NCI-H2227 (cell line): ENCODE data around the gene DCAF17.
"Not testable (repeated sequence)": the region's sequence is repeated elsewhere in the genome, so short reads cannot be mapped to it uniquely, and the experiment has no call there.

Experiments
- DNase-seq: peaks from one replicate; lab custom pipeline; 2025; ENCODE audit not compliant: unreplicated experiment; lab: John Stamatoyannopoulos, UW

Gene DCAF17

DNA sequence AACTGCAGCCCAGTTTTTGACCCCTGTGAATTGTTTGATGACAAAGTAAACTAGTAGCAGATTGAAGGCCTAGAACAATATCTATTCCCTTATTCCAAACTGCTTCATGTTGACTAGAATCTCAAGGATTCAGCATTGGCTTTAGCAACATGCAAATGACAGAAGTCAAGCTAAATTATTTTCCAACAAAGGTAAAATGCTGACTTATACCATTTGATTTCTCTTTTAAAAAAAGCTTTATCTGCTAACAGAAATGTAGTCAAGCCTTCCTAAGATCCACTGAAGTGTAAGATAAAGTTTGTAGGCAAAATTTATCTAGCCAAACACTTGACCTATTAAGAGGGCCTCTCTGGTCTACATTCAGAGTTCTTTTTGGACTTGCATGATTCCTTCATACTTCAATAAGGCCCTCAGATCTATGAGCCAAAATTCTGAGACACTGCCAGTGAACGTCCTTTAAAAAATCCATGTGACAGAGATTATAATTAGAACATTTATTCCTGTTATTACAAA lies 78.7 kb downstream of the DCAF17 start:
- DNase-seq, result no peak

DNA sequence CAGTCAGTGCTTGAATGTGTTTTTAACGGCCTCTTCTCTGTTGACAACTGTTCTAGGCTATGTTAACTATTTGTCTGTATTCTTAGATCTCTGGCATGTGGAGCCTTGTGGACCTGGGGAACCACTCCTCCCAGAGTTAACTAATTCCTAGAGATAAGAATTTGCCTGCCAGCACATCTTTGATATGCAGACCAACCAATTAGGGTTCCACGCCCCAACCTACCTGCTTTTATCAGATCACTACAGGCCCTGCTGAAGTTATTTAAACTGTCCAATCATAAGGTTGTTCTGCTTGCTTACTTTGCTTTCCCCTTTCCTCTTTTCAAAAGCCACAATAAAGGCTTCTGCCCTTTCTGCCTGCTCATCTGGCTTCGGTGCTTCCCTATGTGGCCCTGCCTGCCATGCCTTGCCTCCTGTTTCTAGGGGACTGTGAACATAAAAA lies 79.7 kb downstream of the DCAF17 start:
- no peak for DNase-seq

DNA sequence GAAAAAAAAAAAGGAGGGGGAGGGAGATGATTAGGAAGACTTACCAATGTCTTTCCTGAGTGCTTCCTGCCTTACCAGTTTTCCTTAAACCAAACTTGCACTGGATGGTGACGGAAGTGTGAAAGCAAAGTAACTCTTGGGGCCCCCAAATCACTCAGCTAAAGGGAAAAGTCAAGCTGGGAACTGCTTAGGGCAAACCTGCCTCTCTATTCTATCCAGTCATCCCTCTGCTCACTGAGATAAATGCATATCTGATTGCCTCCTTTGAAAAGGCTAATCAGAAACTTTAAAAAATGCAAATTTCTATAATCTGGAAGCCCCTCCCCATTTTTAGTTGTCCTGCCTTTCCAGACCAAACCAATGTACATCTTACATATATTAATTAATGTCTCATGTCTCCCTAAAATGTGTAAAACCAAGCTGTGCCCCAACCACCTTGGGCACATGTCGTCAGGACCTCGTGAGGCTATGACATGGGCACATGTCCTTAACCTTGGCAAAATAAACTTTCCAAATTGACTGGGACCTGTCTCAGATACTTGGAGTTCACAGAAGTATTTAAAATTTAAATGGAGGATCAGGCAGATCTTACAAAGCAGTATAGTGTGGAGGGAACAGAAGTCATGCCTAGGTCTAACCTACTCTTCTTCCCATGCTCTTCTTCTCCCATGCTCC lies 81.0 kb downstream of the DCAF17 start:
- DNase-seq, result no peak

DNA sequence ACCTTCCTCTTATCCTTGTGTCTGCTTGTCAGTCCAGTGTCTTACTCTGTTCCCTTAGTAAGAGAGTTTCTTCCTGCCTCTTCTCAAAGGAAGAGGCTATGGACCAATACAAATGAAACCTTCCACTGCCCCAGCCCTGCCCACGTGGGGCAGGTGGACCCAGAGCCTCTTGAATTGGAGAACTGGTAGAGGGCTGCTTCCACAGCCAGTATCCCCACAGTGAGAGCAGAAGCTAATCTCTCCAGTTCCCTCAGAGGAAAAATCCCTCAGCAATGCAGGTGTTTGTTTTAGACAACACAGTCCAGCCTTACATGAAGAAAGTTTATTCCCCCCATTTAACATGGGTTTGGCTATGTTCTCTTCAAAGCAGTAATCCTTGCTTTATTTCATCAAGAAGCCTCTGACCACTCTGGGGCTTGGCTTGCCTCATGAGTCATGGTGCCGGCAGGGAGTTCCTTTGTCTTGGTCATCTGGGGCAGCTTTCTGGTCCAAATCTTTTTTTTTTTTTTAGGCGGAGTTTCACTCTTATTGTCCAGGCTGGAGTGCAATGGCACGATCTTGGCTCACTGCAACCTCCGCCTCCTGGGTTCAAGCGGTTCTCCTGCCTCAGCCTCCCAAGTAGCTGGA lies 81.8 kb downstream of the DCAF17 start:
- DNase-seq, result no peak

DNA sequence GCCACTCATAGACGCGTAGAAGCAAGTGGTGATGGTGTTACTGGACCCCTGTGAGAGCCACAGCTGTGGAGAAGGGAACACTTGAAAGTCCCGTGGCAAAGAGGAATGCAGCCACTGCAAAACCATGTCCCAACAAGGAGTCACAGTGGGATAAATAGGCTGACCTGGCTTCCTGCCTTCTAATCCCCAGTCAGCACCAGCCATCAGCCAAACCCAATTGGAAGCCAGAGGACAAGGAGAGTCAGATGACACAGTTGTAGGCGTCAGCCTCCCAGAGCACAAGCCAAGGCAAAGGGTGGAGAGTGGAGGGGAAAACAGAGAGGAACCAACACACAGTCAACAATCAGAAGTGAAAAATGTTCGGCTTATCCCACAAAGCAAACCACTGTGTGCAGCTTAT lies 82.8 kb downstream of the DCAF17 start:
- no peak for DNase-seq

DNA sequence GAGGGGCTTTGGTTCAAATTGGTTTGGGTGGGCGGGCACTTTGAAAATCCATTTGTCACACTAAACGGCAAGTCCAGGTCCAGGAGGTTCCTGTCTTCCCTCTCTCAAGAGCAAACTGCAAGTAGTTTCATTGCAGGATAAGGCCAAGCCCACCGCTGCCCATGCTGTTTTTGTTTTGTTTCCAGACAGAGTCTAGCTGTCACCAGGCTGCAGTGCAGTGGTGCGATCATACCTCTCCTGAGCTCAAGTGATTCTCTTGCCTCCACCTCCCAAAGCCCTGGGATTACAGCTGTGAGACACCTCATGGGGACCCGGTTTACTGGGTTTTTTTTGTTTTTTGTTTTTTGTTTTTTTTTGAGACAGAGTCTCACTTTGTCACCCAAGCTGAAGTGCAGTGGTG lies 86.4 kb downstream of the DCAF17 start:
- DNase-seq, result no peak

DNA sequence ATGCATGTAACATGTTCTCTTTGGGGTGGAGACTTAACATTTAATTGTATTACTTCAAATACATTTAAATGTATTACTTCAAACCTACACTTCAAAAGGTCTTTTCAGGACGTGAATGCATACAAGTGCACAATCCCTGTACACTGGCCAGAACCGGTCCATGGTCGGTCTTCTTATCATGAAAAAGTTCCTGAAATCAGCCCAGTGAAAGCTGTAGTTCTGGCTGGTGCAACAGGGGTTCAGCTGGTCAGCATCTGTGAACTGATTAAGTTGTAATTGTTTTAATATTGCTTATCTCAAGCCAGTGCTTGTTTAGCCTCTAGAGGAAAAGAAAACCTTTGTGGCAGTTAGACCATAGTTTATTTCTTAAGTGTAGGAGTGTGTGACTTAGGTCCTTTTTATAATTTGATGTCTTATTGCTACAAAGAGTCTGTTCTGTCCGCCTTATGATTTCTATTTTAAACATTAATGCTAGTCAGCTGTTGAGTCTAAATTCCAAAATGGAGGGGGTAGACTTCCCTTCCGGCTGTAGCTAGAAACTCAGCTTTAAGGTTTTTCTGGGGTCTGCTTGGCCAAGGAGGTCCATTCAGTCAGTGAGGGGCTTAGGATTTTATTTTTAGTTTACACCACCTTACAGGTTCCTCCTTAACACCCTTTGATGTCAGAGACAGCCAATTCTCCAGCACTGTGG lies 87.5 kb downstream of the DCAF17 start:
- no peak for DNase-seq

DNA sequence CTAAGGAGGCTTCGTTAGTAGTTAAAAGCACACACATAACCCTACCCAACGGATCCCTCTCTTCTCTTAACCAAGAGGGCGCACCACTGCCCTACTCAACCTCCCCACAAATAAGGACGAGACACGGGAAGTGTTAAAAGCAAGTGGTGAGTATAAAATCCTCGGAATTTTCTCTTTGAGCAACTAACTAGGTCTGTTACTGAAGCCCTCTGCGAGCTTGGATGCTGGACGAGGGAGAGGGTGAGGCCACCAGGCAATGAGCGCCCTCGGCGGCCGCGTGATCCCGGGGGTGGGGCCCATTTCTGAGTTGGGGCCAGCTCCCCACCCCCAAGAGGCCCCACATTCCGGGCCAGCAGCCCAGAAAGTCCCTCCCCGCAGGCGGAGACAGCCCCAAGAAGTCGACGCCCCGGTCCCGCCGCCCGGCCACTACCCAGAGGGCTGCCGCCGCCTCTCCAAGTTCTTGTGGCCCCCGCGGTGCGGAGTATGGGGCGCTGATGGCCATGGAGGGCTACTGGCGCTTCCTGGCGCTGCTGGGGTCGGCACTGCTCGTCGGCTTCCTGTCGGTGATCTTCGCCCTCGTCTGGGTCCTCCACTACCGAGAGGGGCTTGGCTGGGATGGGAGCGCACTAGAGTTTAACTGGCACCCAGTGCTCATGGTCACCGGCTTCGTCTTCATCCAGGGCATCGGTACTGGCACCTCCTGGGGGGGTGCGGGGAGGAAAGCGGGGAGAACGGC lies 88.2 kb downstream of the DCAF17 start, which contains the start of gene CYBRD1:
TSS of gene CYBRD1 (plus strand) at position 423 of the 736 bp plus-strand sequence. CDS start at position 495, 72 bp downstream.
- DNase-seq, result peak; percentile 74

DNA sequence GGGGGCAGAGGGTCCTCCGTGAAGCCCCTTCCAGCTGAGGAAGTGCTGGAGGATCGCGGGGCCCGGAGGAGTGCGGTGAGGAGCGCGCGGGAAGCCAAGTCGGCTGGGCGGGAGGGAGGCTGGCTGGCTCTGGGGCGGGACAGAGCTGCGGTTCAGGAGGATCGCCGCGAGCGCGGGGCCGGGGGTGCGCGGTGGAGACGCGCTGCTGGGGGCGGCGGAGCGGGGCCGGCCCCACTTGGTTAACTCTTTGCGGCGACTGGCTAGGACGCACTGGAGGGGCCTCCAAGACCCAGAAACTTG lies 88.7 kb downstream of the DCAF17 start:
- peak; percentile 53 for DNase-seq

DNA sequence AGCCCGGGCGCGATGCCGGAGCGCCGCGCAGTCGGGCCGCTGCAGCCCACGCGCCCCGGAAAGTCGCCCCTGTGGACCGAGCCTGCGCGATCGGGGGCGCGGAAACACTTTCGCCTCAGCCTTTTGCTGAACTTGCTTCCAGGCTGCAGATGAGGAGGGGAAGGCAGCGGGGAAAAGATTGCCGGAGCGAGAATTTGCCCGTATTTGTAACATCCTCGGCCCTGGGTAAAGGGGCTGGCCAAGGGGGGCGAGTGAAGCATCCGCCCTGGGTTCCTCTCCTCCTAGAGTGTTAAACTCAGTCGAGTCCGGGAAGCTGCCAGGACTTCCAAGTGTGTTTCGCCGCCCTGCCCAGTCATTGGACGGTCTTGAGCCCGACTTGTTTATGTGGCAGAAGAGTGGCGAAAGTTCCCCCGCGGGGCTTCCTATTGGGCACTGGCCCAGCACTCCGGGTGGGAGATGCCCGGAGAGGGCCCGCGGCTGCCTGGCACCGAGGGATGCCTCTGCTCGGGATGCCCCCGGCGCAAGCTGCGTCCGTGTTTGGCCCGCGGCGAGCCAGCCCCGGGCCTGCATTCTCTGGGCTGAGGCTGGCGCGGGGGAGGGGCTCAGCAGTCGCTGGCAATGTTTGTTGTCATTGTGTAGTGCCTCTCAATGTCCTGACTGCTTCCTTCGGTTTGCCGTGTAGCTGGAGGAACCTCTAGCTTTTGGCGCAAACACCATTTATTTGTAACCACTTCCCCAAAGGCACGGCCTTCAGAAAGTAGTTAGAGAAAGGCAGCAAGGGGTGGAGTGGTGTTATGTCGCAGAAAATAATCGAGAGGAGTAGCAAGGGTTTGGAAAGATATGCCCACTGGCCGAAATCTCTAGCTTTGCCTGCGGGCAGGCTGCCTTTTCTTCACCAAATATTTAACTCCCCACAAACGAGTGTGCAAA lies 89.3 kb downstream of the DCAF17 start:
- DNase-seq, result peak; percentile 49

DNA sequence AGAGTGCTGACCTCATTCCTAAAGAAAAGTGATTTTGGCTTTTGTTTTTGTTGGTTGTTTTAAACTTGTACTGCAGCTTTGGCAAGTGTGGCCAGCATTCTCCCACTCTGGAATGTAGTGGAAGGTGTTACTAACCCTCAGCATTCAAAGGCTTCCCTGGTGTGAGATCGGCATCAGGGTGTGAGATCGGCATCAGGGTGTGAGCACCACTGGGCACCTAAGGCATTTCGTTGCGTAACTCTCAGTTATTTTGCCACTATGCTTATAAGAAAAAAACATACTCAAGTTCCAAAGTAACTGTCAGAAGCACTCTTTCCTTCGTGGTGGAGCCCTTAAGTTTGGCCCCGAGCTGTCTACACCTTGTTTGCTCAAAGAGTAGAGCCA lies 90.0 kb downstream of the DCAF17 start:
- no peak for DNase-seq

DNA sequence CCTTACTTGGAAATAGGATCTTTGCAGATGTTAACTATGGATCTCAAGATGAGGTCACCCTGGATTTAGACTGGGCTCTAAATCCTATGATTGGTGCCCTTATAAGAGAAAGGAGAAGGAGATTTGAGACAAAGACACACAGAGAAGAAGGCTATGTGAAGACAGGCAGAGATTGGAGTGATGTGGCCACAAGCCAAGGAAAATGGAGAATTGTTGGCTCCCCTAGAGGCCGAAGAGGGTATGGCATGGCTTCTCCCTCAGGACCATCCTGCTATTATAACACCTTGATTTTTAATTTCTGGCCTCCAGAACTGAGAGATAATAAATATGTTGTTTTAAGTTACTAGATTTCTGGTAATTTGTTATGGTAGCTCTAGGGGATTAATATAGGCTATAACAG lies 95.9 kb downstream of the DCAF17 start:
- peak; percentile 28 for DNase-seq

DNA sequence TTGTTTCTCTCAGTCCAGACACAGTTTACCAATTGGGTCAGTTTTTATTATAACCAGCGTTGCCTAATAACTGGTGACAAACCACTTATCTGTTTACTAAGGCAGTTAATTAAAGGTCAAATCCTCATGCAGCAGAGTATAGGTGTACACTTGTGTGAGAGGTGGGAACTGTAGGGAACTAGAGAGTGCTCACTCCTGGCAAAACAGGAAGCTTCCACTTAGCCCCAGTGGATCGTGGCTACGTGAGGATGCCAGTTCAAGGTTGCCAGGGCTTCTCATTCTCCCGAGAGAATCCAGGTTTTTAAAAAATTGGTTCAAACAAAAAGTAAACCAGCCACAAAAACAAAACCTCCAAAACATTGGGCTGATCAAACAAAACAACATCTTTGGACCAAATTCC lies 96.4 kb downstream of the DCAF17 start:
- no peak for DNase-seq

DNA sequence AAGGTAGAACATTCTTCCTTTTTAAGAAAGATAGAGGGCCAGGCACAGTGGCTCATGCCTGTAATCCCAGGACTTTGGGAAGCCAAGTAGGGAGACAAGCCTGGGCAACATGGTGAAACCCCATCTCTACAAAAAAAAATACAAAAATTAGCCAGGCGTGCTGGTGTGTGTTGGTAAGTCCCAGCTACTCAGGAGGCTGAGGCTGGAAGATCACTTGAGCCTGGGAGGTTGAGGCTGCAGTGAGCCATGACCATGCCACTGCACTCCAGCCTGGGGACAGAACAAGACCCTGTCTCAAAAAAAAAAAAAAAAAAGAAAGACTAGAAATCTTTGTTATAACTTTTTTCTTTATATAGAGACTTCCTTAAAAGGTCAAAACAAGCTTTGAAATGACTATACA lies 96.8 kb downstream of the DCAF17 start:
- DNase-seq, result not testable (repeated sequence)

DNA sequence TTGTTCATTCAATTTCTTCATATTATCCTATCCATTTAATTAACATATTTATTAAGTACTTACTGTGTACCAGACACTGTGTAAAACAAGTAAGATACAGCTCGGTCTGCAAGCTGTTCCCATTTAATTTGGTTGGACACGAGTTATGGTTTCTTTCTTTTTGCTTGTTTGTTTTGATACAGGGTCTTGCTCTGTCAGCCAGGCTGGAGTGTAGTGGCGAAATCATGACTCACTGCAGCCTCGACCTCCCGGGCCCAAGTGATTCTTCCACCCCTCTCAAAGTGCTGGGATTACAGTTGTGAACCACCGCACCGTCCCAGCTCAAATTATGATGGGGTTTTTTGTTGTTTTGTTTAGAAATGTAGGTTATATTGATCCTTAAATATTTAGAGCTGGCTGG lies 97.3 kb downstream of the DCAF17 start:
- no peak for DNase-seq

DNA sequence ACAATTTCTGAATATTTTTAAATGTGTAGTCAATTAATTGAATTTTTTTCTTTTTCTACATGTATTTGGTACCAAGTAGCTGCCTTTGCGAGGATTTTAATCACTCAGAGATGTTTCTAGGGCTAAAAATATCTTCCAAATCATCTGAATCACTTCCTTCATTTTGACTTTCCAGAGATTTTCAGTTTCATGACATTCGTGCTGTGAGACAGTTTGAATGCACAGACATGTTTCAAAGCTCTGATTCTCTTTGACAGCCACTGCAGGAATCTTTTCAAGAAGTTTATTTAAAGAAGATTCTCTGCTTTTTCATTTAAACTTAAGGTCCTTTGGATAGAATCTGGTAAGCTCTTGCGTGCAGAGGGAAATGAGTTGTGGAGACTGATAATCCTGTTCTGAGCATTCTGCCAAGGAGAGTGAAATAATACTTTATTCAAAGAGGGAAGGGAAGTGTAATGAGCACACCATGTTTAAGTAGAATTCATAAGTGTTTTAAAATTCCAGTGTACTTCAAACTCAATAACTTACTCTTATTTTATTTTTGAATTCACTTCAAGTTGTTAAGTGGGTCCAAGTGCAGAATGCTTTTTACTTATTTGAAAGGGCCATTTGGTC lies 97.9 kb downstream of the DCAF17 start:
- no peak for DNase-seq

DNA sequence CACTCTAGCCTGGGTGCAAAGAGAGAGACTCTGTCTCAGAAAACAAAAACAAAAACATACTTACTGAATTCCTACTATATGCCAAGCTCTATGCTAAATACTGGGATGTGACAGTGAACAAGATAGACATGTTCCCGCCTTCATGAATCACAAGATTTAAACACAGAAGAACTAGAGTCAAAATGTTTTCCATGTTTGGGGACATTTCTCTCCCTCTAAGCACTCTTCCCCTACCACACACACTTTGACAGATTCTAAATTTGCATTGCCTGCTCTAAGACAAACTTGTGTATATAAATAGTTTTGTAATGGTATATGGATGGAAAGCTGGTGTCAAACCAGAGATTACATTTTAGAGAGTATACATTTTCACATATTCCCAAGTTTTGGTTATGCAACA lies 99.3 kb downstream of the DCAF17 start:
- DNase-seq, result no peak
